Stimulated activated CD8-positive, alpha-beta memory T cell treated with anti-CD3 and anti-CD28 coated beads, Interleukin-7, amount 100 ng/mL, for 48 hours (primary cell): ENCODE data around the gene MRPL27.

ENCODE experiments used
- DNase-seq, 2 donors: peaks; one replicate each; pipeline ENCODE4 v3.0.0-alpha.2; 2020; ENCODE audit warnings: low read depth in 1 of 2; ENCODE audit errors: extremely low read depth in 1 of 2

MRPL27 gene

DNA sequence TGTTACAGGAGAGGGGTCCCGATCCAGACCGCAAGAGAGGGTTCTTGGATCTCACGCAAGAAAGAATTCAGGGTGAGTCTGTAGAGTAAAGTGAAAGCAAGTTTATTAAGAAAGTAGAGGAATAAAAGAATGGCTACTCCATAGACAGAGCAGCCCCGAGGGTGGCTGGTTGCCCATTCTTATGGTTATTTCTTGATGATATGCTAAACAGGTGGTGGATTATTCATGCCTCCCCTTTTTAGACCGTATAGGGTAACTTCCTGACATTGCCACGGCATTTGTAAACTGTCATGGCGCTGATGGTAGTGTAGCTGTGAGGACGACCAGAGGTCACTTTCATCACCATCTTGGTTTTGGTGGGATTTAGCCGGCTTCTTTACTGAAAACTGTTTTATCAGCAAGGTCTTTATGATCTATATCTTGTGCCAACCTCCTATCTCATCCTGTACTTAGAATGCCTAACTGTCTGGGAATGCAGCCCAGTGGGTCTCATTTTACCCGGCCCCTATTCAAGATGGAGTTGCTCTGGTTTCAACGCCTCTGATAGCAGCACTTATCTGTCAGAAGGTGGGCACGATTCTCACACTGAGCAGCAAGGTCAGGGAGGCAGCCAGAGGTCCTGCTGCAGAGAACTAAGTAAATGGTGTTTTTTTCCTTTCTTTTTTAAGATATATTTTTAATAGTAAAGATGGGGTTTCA lies 53.5 kb downstream of the MRPL27 start:
- DNase-seq: no peak

DNA sequence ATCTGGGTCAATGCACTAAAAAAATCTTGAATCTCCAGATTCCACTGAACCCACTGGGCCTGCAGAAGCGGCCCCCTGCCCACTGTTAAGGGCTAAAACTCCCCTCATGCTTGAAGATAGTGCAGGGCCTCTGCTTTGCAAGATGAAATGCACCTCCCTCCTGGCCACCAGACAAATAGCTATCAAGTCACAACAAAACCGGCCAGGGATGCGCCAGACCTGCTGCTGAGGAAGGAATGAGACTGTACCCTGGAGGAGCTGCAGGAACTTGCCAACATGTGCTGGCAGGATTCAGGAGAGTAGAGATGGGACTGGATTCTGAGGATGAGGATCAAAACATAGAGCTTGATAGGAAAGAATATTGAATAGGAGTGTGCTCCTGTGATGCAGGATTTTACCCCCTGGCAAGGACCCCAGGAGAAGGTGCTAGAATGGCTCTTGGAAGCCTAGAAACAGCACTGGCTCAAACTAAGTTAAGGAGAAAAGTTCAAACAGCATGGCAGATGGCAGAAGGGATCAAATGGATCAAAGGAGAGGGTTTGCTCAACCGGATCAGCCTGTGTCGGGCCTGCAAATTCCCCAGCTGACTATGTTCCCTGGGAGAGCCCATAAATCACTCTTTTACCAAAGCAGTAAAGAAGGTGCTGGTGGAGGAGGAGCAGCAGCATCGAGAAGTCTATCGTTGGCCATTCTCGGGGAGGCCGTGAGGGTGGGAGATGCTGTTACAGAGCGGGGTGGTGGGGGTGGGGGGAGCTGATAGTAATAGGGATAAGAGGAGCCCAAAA lies 54.3 kb downstream of the MRPL27 start:
- no peak for DNase-seq
